SK-N-SH (cell line): Measurements from ENCODE around the gene LIPT1. TPM values are rescaled to one million over a fixed set of nuclear protein-coding genes. Genes with fewer than 3 reads are reported as not detected.
"Not testable (repeated sequence)": the region's sequence is repeated elsewhere in the genome, so short reads cannot be mapped to it uniquely, and the experiment has no call there.

Experiments used
- CTCF ChIA-PET: fragments of 300-600, 350-600 bp; formaldehyde crosslinking; extraction: SDS; loops from one replicate; lab custom pipeline; 2021; lab: Yijun Ruan, JAX
- POLR2A ChIA-PET: fragments of 350-600 bp; sonication (Branson Sonifier 250); formaldehyde crosslinking; extraction: SDS; loops from one replicate; lab custom pipeline; 2020; ENCODE audit warnings: antibody characterized with exemption, inconsistent platforms; lab: Yijun Ruan, JAX
- DNase-seq: peaks from one replicate; pipeline ENCODE4 v3.0.0; 2012
- H2AFZ ChIP-seq: fragments of 200-600 bp; sonication (generic); 2 replicates; pipeline ENCODE4 v1.8.1; 2016; ENCODE audit warnings: antibody characterized with exemption, mild to moderate bottlenecking, low read depth
- H3F3A ChIP-seq: fragments of 200-600 bp; sonication (generic); replicated peaks from 2 replicates; pipeline ENCODE3; 2016; ENCODE audit warnings: antibody characterized with exemption, mild to moderate bottlenecking; ENCODE audit not compliant: insufficient read depth
- H3K27ac ChIP-seq, 2 experiments: fragments of 200-500 bp in 1 of 2; fragments of 200-600 bp in 1 of 2; sonication (Bioruptor generic) in 1 of 2; sonication (generic), shearing (Covaris generic) in 1 of 2; 2 replicates each; pipeline versions ENCODE4 v1.5.1 to v1.6.1; 2014 to 2016; ENCODE audit warnings: low read depth in 2 of 2, inconsistent platforms in 1 of 2, low read length in 1 of 2, mild to moderate bottlenecking in 1 of 2, mixed read lengths in 1 of 2
- H3K27me3 ChIP-seq: fragments of 200-600 bp; sonication (generic), shearing (Covaris generic); 2 replicates; pipeline ENCODE4 v1.6.1; 2016; ENCODE audit warnings: mixed run types; ENCODE audit not compliant: insufficient read depth
- H3K36me3 ChIP-seq, 2 experiments: fragments of 200-500 bp in 1 of 2; fragments of 200-600 bp in 1 of 2; sonication (Bioruptor generic) in 1 of 2; sonication (generic) in 1 of 2; replicated peaks in 1 of 2; 2 replicates each; pipeline versions ENCODE3 to v1.5.1; 2014 to 2016; ENCODE audit warnings: low read length in 1 of 2, mild to moderate bottlenecking in 1 of 2; ENCODE audit not compliant: insufficient read depth in 2 of 2, control insufficient read depth in 1 of 2
- H3K4me1 ChIP-seq, 2 experiments: fragments of 200-500 bp in 1 of 2; fragments of 200-600 bp in 1 of 2; sonication (Bioruptor generic) in 1 of 2; sonication (generic), shearing (Covaris generic) in 1 of 2; 2 replicates each; pipeline versions ENCODE4 v1.5.1 to v1.6.1; 2014 to 2016; ENCODE audit warnings: low read depth in 1 of 2, low read length in 1 of 2, mixed run types in 1 of 2; ENCODE audit not compliant: insufficient read depth in 2 of 2, control insufficient read depth in 1 of 2
- H3K4me2 ChIP-seq: fragments of 200-600 bp; sonication (generic), shearing (Covaris generic); 2 replicates; pipeline ENCODE4 v1.6.1; 2017; ENCODE audit warnings: mixed run types
- H3K4me3 ChIP-seq, 2 experiments: fragments of 200-500 bp in 1 of 2; fragments of 200-600 bp in 1 of 2; sonication (Bioruptor generic) in 1 of 2; sonication (generic), shearing (Covaris generic) in 1 of 2; 2 replicates each; pipeline versions ENCODE4 v1.5.1 to v1.8.1; 2014 to 2016; ENCODE audit warnings: low read depth in 2 of 2, inconsistent platforms in 1 of 2, low read length in 1 of 2, mild to moderate bottlenecking in 1 of 2, mixed read lengths in 1 of 2, moderate library complexity in 1 of 2
- H3K79me2 ChIP-seq: fragments of 200-600 bp; sonication (generic); 2 replicates; pipeline ENCODE4 v1.8.1; 2017; ENCODE audit warnings: mild to moderate bottlenecking; ENCODE audit not compliant: insufficient read depth
- H3K9ac ChIP-seq: fragments of 200-600 bp; sonication (generic); 2 replicates; pipeline ENCODE4 v1.6.1; 2017; ENCODE audit warnings: mixed run types
- H3K9me2 ChIP-seq: fragments of 200-600 bp; sonication (generic); 2 replicates; pipeline ENCODE4 v1.6.1; 2017; ENCODE audit warnings: mixed run types
- H3K9me3 ChIP-seq: fragments of 200-600 bp; sonication (generic); 2 replicates; pipeline ENCODE4 v1.6.1; 2017; ENCODE audit warnings: mixed run types, mild to moderate bottlenecking, moderate library complexity
- H4K20me1 ChIP-seq: fragments of 200-600 bp; sonication (generic); 2 replicates; pipeline ENCODE4 v1.6.1; 2017; ENCODE audit warnings: mild to moderate bottlenecking, mixed run types; ENCODE audit not compliant: insufficient read depth
- CTCF ChIP-seq: fragments of 200-600 bp; sonication (generic); IDR thresholded peaks from 2 replicates; pipeline ENCODE4 v1.6.1; 2017; ENCODE audit warnings: antibody characterized with exemption, mild to moderate bottlenecking, moderate library complexity
- EZH2phosphoT487 ChIP-seq: fragments of 200-600 bp; sonication (generic); IDR thresholded peaks from 2 replicates; pipeline ENCODE4 v1.6.1; 2017; ENCODE audit warnings: low read depth, mixed run types, mild to moderate bottlenecking, antibody characterized with exemption, moderate library complexity, borderline replicate concordance
- IRF3 ChIP-seq: fragments of 150-350 bp; IDR thresholded peaks from 2 replicates; pipeline ENCODE4 v1.6.1; 2016; ENCODE audit warnings: mild to moderate bottlenecking, low read depth, low read length
- JUND ChIP-seq: IDR thresholded peaks from 2 replicates; pipeline ENCODE4 v1.4.0; 2012
- POLR2AphosphoS5 ChIP-seq: IDR thresholded peaks from 2 replicates; pipeline ENCODE4 v1.6.1; 2012; ENCODE audit warnings: low read depth, low read length
- WGBS: methylation state at CpG from one replicate; pipeline ENCODE4 v1.1.6; 2017; ENCODE audit warnings: low lambda C conversion rate; 5-methylcytosine and 5-hydroxymethylcytosine counted together
- polyA plus RNA-seq, 3 experiments: library from polyadenylated mRNA; depleted of rRNA; stranded (reverse); fragments of >200 nt; gene quantifications; 2 replicates each; pipeline ENCODE4 v1.2.3, GENCODE V29; 2012

Gene LIPT1
- polyA plus RNA-seq, 1 of the 3 experiments (the other 2 are of a cell fraction): 5.4 TPM

- no peak for TF ChIP-seq IRF3
- TF ChIP-seq, all 33 proteins: peak for 0
These were observed 33.6 kb downstream of the LIPT1 start (continued) for GRCh38 chr2:99188357-99188756.

GRCh38 chr2:99190548-99190947, 35.8 kb downstream of the LIPT1 start:
- peaks cover 25 to 38% of the 10 kb centered on the region in 2 experiments for H3K36me3 ChIP-seq
- H3K9me3 ChIP-seq: no peaks in the 10 kb centered on the region
- H3K4me1 ChIP-seq: no peaks in the 10 kb centered on the region
- TF ChIP-seq CTCF (peak; percentile 33; the same call in 1 of the 2 replicates), POLR2AphosphoS5 (no peak), JUND (no peak), EZH2phosphoT487 (no peak)
- no peaks in the 10 kb centered on the region for H3K27me3 ChIP-seq
- CTCF ChIA-PET: interaction anchor here (0.9 kb wide), 1 partner anchor 147 kb away, joined by 3 read pairs; the partner anchor contains the start of gene EIF5B
- H3K27ac ChIP-seq: no peak overlapping the region
- no peak overlapping the region for H3K9ac ChIP-seq
- H3K79me2 ChIP-seq: peaks cover 55% of the 10 kb centered on the region
- 60% methylated on average over 1 of the region's 1 CpG for WGBS
- no peak for DNase-seq
- H3K4me2 ChIP-seq: no peak overlapping the region
- H3K9me2 ChIP-seq: no peaks in the 10 kb centered on the region
- peaks cover 2% of the 10 kb centered on the region; the same call in 1 of the 2 replicates for H4K20me1 ChIP-seq
- no peak overlapping the region for H2AFZ ChIP-seq
- POLR2A ChIA-PET: no interaction called here
- H3F3A ChIP-seq: no peaks in the 10 kb centered on the region
- no peak overlapping the region for H3K4me3 ChIP-seq

GRCh38 chr2:99192364-99192763, 37.6 kb downstream of the LIPT1 start:
- H3K9me2 ChIP-seq, H4K20me1 ChIP-seq, POLR2A ChIA-PET, DNase-seq, H3K27ac ChIP-seq, H2AFZ ChIP-seq, H3K4me1 ChIP-seq, CTCF ChIA-PET, H3K9me3 ChIP-seq, H3K4me3 ChIP-seq, H3F3A ChIP-seq, H3K9ac ChIP-seq, H3K27me3 ChIP-seq, H3K4me2 ChIP-seq: not testable (repeated sequence)
- Histone ChIP-seq H3K36me3 (peaks cover 35 to 54% of the 10 kb centered on the region in 2 experiments), H3K79me2 (peaks cover 37% of the 10 kb centered on the region)
- 97% methylated on average over 4 of the region's 4 CpGs for WGBS
